Stimulated activated CD4-positive, alpha-beta T cell treated with anti-CD3 and anti-CD28 coated beads, TNF-alpha, amount 100 ng/mL, for 24 hours (primary cell): ENCODE results near the gene SSX5.
"Not testable (repeated sequence)": the region's sequence is repeated elsewhere in the genome, so short reads cannot be mapped to it uniquely, and the experiment has no call there.

Source experiments
- DNase-seq, 3 experiments: peaks; one replicate each; pipeline ENCODE4 v3.0.0-alpha.2; 2020; ENCODE audit warnings: low read depth in 3 of 3

SSX5 gene

GRCh38 chrX:48196745-48197201 is at the start of gene SSX5:
SSX5 (minus strand) TSS chrX:48196795; CDS start chrX:48195358, 1,437 bp downstream.
- no peak for DNase-seq

GRCh38 chrX:48224196-48224595 is 27.6 kb upstream of the SSX5 start:
- not testable (repeated sequence) for DNase-seq

- not testable (repeated sequence) for DNase-seq
Measured at GRCh38 chrX:48214341-48214740, 17.7 kb upstream of the SSX5 start.

GRCh38 chrX:48190024-48190423 is 6.6 kb downstream of the SSX5 start:
- DNase-seq: not testable (repeated sequence)

- DNase-seq: not testable (repeated sequence)
Measured at GRCh38 chrX:48181882-48182281, 14.7 kb downstream of the SSX5 start.

- no peak for DNase-seq
Measured at GRCh38 chrX:48180811-48181210, 15.8 kb downstream of the SSX5 start.

- DNase-seq: no peak
Measured at GRCh38 chrX:48179691-48180090, 16.9 kb downstream of the SSX5 start.

- not testable (repeated sequence) for DNase-seq
Measured at GRCh38 chrX:48166322-48166721, 30.3 kb downstream of the SSX5 start.

- DNase-seq: no peak
Measured at GRCh38 chrX:48165241-48165640, 31.4 kb downstream of the SSX5 start.

- DNase-seq: no peak
Measured at GRCh38 chrX:48156014-48156413, 40.6 kb downstream of the SSX5 start.

GRCh38 chrX:48154796-48155195 is 41.8 kb downstream of the SSX5 start:
- no peak for DNase-seq

GRCh38 chrX:48153769-48154168 is 42.8 kb downstream of the SSX5 start:
- no peak for DNase-seq

GRCh38 chrX:48142697-48143096 is 53.9 kb downstream of the SSX5 start:
- peak; percentile 0 to 37 (median 5) for DNase-seq

GRCh38 chrX:48141810-48142508 is 54.6 kb downstream of the SSX5 start:
- DNase-seq: not testable (repeated sequence)

- DNase-seq: not testable (repeated sequence)
Measured at GRCh38 chrX:48139076-48139475, 57.5 kb downstream of the SSX5 start.
